LHCN-M2 (cell line): ENCODE results near the gene NHERF2. TPM values are rescaled to one million over a fixed set of nuclear protein-coding genes. Genes with fewer than 3 reads are reported as not detected.

Experiments used
- DNase-seq: peaks from one replicate; pipeline ENCODE4 v3.0.0-alpha.2; 2012; ENCODE audit warnings: low read depth
- polyA plus RNA-seq: library from polyadenylated mRNA; unstranded; fragments of >200 nt; gene quantifications from one replicate; pipeline ENCODE4 v1.2.1, GENCODE V29; 2012; ENCODE audit warnings: missing spikeins
- total RNA-seq: library from RNA; depleted of rRNA; stranded (reverse); fragments of >200 nt; gene quantifications from 2 replicates; pipeline ENCODE4 v1.2.3, GENCODE V29; 2014; rRNA removed

NHERF2 gene
- total RNA-seq: 5.5 and 7.3 TPM in 2 replicates
- polyA plus RNA-seq: 27.4 TPM

DNA sequence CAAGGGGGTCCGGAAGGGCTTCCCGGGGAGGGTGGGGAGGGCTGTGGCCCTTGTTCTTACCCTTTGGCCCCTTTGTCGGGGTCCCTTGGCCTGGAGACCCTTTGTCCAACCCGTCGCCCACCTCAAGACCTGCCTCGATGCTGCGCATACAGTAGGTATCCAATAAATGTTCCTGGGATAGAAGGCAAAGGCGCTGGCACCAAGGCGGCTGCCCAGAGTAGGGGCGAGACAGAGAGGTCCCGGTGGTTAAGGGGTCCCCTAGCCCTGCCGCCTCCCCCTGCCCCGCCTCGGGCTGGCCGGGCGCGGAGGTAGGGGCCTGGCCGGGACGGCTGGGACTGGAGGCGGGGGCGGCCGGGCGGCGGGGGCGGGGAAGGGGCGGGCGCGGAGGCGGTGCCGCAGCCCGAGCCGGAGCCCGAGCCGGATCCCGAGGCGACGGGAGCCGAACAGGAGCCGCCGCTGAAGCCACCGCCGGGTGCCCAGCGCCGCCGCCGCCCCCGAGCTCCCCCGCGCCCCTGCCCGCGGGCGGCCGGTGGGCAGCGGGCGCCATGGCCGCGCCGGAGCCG lies at the start of gene NHERF2:
Gene NHERF2, plus strand, starts transcription at position 442 of the 563 bp plus-strand sequence. Its CDS starts 104 bp downstream, at position 546.
- no peak for DNase-seq

DNA sequence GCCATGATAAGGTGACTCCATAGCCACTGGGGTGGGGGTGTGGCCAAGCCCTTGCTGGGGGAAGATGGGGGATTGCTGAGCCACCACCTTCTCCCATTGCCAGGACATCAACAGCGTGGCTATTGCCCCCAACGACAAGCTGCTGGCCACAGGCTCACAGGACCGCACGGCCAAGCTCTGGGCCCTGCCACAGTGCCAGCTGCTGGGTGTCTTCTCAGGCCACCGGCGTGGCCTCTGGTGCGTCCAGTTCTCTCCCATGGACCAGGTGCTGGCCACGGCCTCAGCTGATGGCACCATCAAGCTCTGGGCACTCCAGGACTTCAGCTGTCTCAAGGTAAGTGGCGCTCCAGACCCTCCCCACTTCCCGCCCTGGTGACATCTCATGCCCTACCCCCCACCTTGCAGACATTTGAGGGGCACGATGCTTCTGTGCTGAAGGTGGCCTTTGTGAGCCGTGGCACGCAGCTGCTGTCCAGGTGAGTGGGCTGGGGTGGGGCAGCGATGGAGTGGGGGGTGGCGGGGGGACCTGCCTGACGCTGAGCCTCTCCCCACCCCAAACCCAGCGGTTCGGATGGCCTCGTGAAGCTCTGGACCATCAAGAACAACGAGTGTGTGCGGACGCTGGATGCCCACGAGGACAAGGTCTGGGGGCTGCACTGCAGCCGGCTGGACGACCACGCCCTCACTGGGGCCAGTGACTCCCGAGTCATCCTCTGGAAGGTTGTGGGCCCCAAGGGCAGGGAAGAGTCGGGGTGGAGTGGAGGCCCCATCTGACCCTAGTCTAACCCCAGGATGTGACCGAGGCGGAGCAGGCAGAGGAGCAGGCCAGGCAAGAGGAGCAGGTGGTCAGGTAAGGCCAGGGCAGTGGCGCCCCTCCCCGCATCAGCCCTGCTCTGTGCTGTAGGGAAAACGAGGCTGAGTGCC lies 49.5 kb upstream of the NHERF2 start:
- DNase-seq: no peak

GRCh38 chr16:1977875-1978268 lies 48.8 kb upstream of the NHERF2 start:
- no peak for DNase-seq

DNA sequence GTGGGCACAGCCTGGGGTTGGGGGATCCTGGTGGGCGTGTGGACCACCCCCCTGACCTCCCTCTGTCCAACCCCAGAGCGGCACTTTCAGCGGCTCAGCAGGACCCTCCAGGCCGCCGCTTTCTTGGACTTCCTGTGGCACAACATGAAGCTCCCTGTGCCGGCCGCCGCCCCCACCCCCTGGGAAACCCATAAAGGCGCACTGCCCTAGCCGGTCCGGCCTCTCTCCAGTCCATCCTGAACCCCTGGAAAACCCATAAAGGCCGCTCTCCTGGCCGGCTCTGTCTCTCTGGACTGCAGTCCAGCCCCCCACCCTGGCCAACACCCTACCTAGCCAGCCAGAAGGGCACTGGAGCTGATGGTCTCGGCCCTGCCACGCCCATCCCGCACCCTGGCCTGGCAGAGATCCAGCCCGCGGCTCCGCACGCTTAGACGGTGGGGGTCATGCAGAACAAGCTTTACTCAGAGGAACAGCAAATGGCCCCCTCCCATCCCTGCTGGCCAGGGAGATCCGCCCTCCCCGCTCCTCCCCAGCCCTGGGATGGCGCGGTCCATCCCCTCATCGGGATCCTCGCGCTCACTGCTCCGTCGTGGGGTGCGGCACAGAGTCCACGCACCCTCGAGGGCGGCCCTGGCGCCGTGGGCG lies 48.1 kb upstream of the NHERF2 start:
- DNase-seq: no peak

DNA sequence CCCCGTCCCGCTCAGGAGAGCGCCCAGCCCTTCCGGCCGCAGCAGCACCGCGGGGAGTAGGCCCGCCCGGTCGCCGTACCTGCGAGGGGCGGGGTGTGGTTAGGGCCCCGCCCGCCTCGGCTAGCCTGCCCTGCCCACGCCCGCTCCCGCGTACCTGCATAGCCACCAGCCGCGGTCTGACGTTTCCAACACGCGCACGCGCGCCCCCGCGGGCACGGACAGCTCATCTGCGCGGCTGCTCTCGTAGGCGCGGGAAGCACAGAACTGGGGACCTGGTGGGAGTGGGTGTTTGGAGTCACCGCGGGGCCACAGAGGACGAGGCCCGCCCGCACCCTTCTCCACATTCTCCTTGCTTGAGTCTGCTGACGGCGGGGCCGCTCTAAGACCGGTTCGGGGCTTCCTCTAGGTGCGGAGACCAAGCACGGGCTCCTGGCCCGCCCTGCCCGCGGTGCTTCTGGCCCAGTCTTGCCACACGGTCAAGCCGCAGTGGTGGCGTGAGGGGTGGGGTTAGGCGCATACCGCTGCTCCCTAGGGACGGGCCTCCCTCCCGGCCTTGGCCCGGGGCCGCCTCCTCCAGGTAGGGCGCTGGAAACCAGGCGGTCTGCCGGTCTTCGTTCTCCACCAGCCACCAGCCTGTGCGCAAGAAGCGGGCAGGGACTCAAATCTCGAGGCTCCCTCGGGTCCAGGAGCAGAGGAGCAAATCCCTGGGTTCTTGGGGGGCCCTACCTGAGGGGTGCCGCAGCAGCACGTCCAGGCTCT lies 47.3 kb upstream of the NHERF2 start:
- no peak for DNase-seq

GRCh38 chr16:1980030-1980769 lies 46.5 kb upstream of the NHERF2 start:
- no peak for DNase-seq

- DNase-seq: no peak
Measured at GRCh38 chr16:1980770-1981087, 46.0 kb upstream of the NHERF2 start.

GRCh38 chr16:1981398-1981836 lies 45.3 kb upstream of the NHERF2 start, which contains the start of gene NOXO1:
TSS of gene NOXO1 (minus strand) at chr16:1981469. CDS start at chr16:1981179, 290 bp downstream.
- DNase-seq: no peak

DNA sequence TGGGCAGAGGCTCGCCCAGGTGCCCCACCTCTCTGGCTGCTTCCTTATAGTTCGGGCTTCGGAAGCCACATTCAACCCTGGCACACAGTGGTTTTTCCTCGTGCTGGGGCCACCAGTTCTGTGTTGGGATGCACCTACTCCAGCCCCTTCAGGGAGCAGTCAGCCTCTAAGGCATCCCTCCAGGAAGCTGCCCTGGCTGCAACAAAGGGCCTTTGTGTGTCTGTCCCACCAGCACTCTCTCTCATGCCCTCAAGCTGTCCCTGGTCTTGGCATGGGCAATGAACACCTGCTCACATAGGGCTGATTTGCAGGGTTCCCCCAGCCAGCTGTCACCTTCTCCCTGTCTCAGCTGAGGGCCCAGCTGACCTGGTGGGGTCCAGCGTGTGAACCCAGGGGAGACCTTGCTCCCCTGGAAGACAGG lies 44.7 kb upstream of the NHERF2 start:
- DNase-seq: peak; percentile 43

- DNase-seq: no peak
Measured at GRCh38 chr16:1982991-1983543, 43.6 kb upstream of the NHERF2 start.

GRCh38 chr16:1983544-1984346 lies 43.0 kb upstream of the NHERF2 start, which contains the start of gene GFER:
TSS of gene GFER (plus strand) at chr16:1984193. CDS start at chr16:1984219, 26 bp downstream.
- peak; percentile 91 for DNase-seq

DNA sequence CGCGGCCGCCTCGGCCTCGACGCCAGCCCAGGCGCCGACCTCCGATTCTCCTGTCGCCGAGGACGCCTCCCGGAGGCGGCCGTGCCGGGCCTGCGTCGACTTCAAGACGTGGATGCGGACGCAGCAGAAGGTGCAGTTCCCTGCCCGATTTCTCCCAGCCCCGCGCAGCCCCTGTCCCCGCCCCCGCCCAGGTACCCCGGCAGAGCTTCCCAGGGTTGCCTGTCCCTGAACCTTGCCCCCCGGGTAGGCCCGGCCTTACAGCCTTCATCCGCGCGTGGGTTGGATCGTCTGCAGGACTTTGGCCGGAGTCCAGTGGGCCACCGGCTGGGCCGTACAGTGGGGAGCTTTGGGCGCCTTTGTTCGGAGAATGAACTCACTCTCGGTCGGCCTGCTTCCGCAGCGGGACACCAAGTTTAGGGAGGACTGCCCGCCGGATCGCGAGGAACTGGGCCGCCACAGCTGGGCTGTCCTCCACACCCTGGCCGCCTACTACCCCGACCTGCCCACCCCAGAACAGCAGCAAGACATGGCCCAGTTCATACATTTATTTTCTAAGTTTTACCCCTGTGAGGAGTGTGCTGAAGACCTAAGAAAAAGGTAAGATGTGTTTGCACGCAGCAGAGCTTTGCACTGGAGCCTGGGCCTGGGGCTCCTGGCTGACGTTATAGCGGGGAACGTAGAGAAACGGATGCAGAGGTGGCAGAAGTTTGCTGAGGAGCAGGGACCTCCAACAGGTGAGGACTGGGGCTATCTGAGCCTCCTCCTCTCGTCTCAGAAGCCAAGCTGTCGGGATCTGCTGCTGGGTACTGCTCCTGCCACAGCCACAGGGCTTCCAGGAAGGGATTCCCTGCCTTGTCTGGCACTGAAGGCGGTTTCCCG lies 42.1 kb upstream of the NHERF2 start:
- no peak for DNase-seq

DNA sequence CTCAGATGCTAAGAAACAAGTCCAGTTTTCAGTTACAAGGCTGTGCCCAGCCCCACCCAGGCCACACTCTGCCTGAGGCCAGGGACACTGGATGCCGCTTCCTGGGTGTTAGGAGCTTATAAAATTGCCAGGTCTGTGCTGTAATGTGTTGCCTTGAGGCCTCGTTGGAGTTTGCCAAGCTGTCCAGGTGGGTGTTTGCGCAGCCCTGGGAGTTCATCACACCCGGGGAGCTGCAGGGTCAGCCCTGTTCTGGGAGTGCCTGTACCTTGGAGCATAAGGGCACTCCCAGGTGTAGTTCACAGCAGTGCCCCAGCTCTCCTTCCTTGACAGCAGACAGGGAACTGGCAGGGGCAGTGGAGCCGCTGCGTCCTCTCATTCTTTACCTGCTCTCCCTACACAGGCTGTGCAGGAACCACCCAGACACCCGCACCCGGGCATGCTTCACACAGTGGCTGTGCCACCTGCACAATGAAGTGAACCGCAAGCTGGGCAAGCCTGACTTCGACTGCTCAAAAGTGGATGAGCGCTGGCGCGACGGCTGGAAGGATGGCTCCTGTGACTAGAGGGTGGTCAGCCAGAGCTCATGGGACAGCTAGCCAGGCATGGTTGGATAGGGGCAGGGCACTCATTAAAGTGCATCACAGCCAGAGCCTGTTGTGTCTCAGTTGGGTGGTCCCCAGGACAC lies 41.1 kb upstream of the NHERF2 start:
- no peak for DNase-seq

DNA sequence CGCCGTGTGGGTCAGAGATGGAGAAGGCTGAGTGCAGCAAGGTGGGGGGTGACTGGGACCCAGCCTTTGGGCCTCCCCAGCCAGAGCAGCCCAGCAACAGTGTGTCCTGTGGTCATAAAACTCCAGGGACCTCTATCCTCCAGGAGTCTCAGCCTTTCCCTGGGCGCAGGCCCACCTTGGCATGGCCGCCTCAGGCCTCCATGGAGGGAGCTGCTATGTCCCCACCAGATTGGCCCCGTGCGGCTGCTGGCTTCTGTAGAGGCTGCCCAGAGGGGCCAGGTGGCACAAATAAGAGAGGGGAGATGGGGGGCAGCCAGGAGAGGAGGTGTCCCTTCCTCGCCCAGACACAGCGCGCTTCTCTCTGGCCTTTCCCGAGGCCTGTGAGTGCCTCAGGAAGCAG lies 39.5 kb upstream of the NHERF2 start:
- DNase-seq: no peak

DNA sequence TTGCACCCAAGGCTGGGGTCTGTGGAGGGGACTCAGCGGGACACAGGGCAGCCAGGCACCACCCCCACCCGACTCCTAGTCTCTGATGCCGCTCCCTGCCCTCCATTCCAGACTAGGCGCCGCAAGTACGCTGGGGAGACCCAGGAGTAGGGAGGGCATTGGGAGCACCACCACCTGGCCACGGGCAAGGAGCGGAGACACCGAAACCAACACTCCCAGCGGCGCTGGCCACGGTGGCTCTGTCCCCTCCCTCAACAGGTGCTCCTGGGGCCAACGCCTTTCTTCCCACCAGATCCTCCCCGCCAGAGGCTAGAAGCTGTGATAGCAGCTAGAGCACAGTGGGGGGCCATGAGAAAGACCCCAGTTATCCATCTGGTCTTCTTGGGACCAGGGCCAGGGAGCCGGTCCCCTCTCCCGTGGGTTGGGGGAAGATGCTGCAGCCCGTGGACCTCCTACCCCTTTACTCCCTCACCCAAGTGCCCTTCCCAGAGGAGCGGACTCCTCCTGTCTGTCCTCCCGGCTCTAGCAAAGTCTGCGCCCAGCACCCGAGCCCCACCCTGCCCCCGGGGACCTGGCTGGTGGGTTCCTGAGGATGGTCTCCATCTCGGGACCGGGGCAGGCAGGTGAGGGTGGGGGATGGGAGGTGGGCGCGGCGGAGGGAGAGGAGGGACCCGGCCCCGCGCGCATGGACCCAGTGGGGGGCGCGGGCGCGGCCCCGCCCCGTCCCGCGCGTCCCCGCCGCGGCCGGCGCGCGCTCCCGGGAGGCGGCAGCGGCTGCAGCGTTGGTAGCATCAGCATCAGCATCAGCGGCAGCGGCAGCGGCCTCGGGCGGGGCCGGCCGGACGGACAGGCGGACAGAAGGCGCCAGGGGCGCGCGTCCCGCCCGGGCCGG lies 37.2 kb upstream of the NHERF2 start, which contains the start of gene SYNGR3:
Gene SYNGR3, plus strand, starts transcription at position 762 of the 892 bp plus-strand sequence. CDS start 133 bp downstream, outside the sequence.
- no peak for DNase-seq

DNA sequence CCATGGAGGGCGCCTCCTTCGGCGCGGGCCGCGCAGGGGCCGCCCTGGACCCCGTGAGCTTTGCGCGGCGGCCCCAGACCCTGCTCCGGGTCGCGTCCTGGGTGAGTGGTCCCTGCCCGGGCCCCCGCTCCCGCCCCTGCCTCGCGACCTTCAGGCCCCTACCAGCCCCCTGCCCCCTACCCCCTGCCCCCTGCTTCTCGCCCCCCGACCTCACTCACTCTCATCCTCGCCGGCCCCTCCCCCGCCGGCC lies 36.7 kb upstream of the NHERF2 start:
- DNase-seq: no peak
